GM20000 (cell line): ENCODE data around the gene COL12A1.
A peak's percentile ranks its signal among the peaks of the same experiment; 100 is the strongest.

Source experiments
- DNase-seq: peaks from one replicate; pipeline ENCODE4 v3.0.0; 2012; ENCODE audit warnings: low spot score
- CTCF ChIP-seq: IDR thresholded peaks from 2 replicates; pipeline ENCODE4 v1.5.1; 2012; ENCODE audit warnings: mild to moderate bottlenecking, control low read depth; ENCODE audit errors: extremely low read depth, missing control alignments

The COL12A1 gene

GRCh38 chr6:75235271-75235670 lies 29.4 kb upstream of the COL12A1 start:
- no peak for TF ChIP-seq CTCF
- no peak for DNase-seq

GRCh38 chr6:75234126-75234865 lies 28.4 kb upstream of the COL12A1 start:
- TF ChIP-seq CTCF: no peak
- DNase-seq: no peak

- no peak for TF ChIP-seq CTCF
- no peak for DNase-seq
Measured at GRCh38 chr6:75233092-75233615, 27.3 kb upstream of the COL12A1 start.

GRCh38 chr6:75230484-75231325 lies 24.9 kb upstream of the COL12A1 start:
- TF ChIP-seq CTCF: no peak
- peak; percentile 12 for DNase-seq

GRCh38 chr6:75224303-75224926 lies 18.6 kb upstream of the COL12A1 start:
- no peak for TF ChIP-seq CTCF
- no peak for DNase-seq

- no peak for DNase-seq
- TF ChIP-seq CTCF: no peak
Measured at GRCh38 chr6:75223428-75223827, 17.6 kb upstream of the COL12A1 start.
